ENCODE results near the gene HUWE1.

The HUWE1 gene

GRCh38 chrX:53711436-53711835 lies 24.9 kb upstream of the HUWE1 start:
- DNase-seq (ENCODE audit: low read depth): no peak
- H3K4me3 ChIP-seq (replicated peaks; ENCODE audit: low read depth, low read length): no peak overlapping the region
- TF ChIP-seq CTCF (IDR thresholded peaks at IDR 0.05; ENCODE audit: low read length, missing control alignments): no peak

- no peak overlapping the region for H3K4me3 ChIP-seq (replicated peaks; ENCODE audit: low read depth, low read length)
- DNase-seq (ENCODE audit: low read depth): no peak
- TF ChIP-seq CTCF (IDR thresholded peaks at IDR 0.05; ENCODE audit: low read length, missing control alignments): no peak
These were observed 18.3 kb upstream of the HUWE1 start for GRCh38 chrX:53704854-53705253.

GRCh38 chrX:53704294-53704693 lies 17.8 kb upstream of the HUWE1 start:
- no peak overlapping the region for H3K4me3 ChIP-seq (replicated peaks; ENCODE audit: low read depth, low read length)
- TF ChIP-seq CTCF (IDR thresholded peaks at IDR 0.05; ENCODE audit: low read length, missing control alignments): no peak
- DNase-seq (ENCODE audit: low read depth): no peak

- H3K4me3 ChIP-seq (replicated peaks; ENCODE audit: low read depth, low read length): no peak overlapping the region
- TF ChIP-seq CTCF (IDR thresholded peaks at IDR 0.05; ENCODE audit: low read length, missing control alignments): no peak
- DNase-seq (ENCODE audit: low read depth): no peak
These were observed 9.5 kb upstream of the HUWE1 start for GRCh38 chrX:53695946-53696549.

GRCh38 chrX:53694642-53695041 lies 8.1 kb upstream of the HUWE1 start:
- no peak for TF ChIP-seq CTCF (IDR thresholded peaks at IDR 0.05; ENCODE audit: low read length, missing control alignments)
- no peak overlapping the region for H3K4me3 ChIP-seq (replicated peaks; ENCODE audit: low read depth, low read length)

GRCh38 chrX:53688300-53688699 lies 1.8 kb upstream of the HUWE1 start:
- H3K4me3 ChIP-seq (replicated peaks; ENCODE audit: low read depth, low read length): no peak overlapping the region
- DNase-seq (ENCODE audit: low read depth): no peak
- TF ChIP-seq CTCF (IDR thresholded peaks at IDR 0.05; ENCODE audit: low read length, missing control alignments): no peak

More at GRCh38 chrX:53694642-53695041, 8.1 kb upstream of the HUWE1 start:
- DNase-seq (ENCODE audit: low read depth): no peak

GRCh38 chrX:53685711-53686110 lies 808 bp downstream of the HUWE1 start:
- TF ChIP-seq CTCF (IDR thresholded peaks at IDR 0.05; ENCODE audit: low read length, missing control alignments): no peak
- no peak for DNase-seq (ENCODE audit: low read depth)
- peak overlapping the region; percentile 77 for H3K4me3 ChIP-seq (replicated peaks; ENCODE audit: low read depth, low read length)

All from fibroblast of pulmonary artery (primary cell).